Glomerular visceral epithelial cell (primary cell): ENCODE data around the gene SAMHD1.
A peak's percentile ranks its signal among the peaks of the same experiment; 100 is the strongest.
"Not testable (repeated sequence)": the region's sequence is repeated elsewhere in the genome, so short reads cannot be mapped to it uniquely, and the experiment has no call there.

ENCODE experiments used
- DNase-seq: peaks from one replicate; pipeline ENCODE4 v3.0.0-alpha.2; 2016; ENCODE audit errors: extremely low spot score

SAMHD1 gene

GRCh38 chr20:36951198-36951978, at the start of gene SAMHD1:
TSS of gene SAMHD1 (minus strand) at chr20:36951708. CDS start at chr20:36951643, 65 bp downstream.
- DNase-seq = peak; percentile 100

DNA sequence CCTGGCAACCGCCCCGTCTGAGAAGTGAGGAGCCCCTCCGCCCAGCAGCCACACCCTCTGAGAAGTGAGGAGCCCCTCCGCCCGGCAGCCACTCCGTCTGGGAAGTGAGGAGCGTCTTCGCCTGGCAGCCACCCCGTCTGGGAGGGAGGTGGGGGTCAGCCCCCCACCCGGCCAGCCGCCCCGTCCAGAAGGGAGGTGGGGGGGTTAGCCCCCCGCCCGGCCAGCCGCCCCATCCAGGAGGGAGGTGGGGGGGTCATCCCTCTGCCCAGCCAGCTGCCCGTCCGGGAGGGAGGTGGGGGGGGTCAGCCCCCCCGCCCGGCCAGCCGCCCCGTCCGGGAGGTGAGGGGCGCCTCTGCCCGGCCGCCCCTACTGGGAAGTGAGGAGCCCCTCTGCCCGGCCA, 48.7 kb upstream of the SAMHD1 start:
- not testable (repeated sequence) for DNase-seq

DNA sequence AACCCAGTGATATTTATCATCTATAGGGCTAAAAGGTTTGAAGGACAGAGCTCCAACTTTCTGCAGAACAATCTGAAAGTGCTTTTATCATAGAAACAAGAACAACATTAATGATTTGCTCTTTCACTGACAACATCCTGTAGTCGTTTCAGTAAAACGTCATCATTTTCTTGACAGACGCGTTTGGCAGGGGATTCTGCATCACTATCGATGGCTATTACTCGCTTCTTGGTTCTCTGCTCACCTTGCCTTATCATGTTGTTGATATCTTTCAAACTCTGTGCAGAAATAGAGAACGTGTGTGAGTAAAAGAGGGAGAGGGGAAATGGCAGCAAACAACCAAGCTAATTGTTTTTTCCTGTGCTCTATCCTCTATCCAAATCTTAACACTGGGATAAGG, 47.1 kb upstream of the SAMHD1 start:
- DNase-seq = no peak

- no peak for DNase-seq
Observed at GRCh38 chr20:36997121-36997520, 45.6 kb upstream of the SAMHD1 start.

GRCh38 chr20:36994221-36994620, 42.7 kb upstream of the SAMHD1 start:
- DNase-seq = not testable (repeated sequence)

GRCh38 chr20:36992802-36993334, 41.4 kb upstream of the SAMHD1 start:
- no peak for DNase-seq

DNA sequence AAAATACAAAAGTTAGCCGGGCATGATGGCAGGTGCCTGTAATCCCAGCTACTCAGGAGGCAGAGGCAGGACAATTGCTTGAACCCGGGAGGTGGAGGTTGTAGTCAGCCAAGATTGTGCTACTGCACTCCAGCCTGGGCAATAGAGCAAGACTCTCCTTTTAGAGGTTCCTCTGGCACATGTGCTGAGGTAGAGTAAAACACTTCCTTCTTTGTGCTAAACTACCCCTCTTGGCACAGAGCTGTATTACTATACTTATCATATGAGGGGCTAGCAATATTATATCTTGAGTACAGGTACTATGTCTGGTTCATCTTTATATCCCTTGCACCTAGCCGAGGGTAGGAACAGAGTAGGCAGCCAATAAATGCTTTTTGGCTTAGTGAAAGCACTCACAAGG, 40.2 kb upstream of the SAMHD1 start:
- no peak for DNase-seq

GRCh38 chr20:36989797-36990196, 38.3 kb upstream of the SAMHD1 start:
- no peak for DNase-seq

DNA sequence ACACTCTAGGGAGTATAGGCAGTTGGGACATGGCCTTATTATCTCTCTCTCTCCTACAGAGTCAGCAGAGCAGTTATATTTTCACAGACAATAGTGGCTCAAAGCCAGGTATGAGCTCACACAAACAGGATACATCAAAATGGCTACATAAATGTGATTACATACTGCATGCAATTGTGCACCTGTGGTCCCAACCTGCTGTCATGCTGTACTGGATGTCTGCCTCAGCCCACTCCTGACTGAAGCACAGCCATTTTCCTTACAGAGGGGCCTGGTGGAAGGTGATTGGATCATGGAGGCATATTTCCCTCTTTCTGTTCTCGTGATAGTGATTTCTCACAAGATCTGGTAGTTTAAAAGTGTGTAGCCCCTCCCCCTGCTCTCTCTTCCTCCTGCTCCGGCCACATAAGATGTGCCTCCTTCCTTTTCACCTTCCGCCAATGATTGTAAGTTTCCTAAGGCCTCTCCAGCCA, 37.0 kb upstream of the SAMHD1 start:
- DNase-seq = peak; percentile 31

DNA sequence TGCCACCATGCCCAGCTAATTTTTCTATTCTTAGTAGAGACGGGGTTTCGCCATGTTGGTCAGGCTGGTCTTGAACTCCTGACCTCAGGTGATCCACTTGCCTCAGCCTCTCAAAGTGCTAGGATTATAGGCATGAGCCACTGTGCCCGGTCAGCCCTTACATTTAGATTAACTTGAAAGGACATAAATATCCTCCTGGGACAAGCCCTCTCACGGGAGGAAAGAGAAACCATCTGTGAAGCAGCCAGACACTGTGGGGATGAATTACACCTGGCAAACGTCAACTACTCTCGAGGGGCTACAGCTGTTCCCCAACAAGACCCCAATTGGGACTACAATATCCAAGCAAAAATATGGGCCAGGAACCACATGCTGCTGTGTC, 32.7 kb upstream of the SAMHD1 start:
- DNase-seq = no peak

GRCh38 chr20:36975099-36975818, 23.8 kb upstream of the SAMHD1 start:
- DNase-seq = no peak

GRCh38 chr20:36974660-36975059, 23.2 kb upstream of the SAMHD1 start:
- DNase-seq = no peak

- DNase-seq = no peak
Observed at GRCh38 chr20:36971103-36971502, 19.6 kb upstream of the SAMHD1 start.

DNA sequence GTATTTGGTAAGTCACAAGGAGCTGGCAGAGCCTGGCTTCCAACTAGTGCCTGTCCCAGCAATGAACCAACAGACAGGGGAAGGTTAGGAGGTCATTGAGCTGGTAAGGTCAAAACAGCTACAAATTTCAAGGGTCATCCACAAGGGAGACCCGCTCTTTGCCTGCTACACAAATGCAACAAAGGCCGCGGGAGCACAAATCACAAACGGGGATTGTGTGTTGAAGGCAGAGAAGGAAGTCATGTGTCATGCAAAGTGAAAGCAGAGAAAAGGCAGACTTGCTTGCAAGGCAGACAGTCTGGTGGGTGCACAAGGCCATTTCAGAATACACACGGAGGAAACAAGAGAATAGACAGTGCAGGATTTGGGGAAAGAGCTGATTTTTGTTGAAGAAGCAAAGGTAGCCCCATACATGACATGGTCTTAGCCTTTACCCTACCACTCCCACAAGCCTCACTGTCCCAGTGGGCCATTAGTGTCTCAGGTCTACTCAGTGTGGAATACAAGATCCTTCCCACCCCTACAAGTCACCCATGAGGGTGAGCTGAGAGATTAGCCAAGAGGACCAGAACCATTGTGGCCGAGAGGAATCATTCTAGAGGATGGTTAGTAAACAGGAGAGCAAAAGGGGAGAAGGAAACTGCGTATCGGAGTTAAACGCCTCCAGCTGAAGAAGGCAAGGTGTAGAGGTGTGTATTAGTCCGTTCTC, 18.1 kb upstream of the SAMHD1 start:
- no peak for DNase-seq

DNA sequence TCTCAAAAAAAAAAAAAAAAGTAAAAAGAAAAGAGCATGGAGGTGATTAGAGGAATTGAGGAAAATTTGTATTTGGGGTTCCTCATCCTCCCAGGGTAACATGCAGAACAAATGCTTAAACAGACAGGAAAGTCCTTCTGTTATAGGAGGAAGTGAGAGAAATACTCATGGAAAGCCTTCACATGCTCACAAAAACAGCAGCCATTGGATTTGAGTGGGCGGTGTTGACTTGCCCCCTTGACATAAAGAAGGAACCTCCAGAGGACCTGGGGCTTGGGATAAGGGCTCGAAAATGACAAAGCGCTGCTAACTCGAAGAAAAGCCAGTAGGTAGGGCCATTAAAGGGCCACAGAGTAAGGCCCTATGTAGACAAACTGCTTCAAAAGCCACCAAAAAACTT, 17.5 kb upstream of the SAMHD1 start:
- no peak for DNase-seq

DNA sequence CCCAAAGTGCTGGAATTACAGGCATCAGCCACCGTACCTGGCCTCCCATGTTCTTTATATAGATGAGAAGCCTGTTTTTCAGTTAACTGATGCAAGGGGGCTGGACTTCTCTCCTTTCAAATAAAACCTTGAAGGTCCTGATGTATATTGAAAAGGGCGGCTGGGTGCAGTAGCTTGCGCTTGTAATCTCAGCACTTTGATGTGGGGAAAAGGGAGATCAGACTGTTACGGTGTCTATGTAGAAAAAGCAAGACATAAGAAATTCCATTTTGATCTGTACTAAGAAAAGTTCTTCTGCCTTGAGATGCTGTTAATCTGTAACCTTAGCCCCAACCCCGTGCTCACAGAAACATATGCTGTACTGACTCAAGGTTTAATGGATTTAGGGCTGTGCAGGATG, 16.1 kb upstream of the SAMHD1 start:
- DNase-seq = no peak

- DNase-seq = not testable (repeated sequence)
Observed at GRCh38 chr20:36966965-36967364, 15.5 kb upstream of the SAMHD1 start.

DNA sequence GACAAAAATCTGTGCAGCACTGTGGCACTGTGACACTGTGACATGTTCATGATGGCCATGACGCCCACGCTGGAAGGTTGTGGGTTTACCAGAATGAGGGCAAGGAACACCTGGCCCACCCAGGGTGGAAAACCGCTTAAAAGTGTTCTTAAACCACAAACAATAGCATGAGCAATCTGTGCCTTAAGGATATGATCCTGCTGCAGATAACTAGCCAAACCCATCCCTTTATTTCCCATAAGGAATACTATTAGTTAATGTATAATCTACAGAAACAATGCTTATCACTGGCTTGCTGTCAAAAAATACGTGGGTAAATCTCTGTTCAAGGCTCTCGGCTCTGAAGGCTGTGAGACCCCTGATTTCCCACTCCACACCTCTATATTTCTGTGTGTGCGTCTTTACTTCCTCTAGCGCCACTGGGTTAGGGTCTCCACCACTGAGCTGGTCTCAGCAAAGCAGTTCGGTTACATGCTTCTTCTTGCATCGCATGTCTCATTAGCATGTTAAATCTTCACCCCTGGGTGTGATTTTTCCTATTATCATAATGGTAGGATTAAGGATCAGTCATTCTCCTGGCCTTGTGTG, 10.9 kb upstream of the SAMHD1 start:
- DNase-seq = not testable (repeated sequence)

DNA sequence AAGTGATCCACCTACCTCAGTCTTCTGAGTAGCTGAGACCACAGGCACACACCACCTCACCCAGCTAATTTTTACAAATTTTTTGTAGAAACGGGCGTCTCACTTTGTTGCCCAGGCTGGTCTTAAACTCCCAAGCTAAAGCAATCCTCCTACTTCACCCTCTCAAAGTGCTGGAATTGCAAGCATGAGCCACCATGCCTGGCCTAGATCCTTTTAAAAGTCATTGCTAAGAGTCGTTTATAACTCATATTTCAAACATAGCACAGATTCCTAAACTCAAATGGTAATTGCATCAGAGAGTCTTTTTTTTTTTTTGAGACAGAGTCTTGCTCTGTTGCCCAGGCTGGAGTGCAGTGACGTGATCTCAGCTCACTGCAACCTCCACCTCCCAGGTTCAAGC, 7.7 kb upstream of the SAMHD1 start:
- no peak for DNase-seq

DNA sequence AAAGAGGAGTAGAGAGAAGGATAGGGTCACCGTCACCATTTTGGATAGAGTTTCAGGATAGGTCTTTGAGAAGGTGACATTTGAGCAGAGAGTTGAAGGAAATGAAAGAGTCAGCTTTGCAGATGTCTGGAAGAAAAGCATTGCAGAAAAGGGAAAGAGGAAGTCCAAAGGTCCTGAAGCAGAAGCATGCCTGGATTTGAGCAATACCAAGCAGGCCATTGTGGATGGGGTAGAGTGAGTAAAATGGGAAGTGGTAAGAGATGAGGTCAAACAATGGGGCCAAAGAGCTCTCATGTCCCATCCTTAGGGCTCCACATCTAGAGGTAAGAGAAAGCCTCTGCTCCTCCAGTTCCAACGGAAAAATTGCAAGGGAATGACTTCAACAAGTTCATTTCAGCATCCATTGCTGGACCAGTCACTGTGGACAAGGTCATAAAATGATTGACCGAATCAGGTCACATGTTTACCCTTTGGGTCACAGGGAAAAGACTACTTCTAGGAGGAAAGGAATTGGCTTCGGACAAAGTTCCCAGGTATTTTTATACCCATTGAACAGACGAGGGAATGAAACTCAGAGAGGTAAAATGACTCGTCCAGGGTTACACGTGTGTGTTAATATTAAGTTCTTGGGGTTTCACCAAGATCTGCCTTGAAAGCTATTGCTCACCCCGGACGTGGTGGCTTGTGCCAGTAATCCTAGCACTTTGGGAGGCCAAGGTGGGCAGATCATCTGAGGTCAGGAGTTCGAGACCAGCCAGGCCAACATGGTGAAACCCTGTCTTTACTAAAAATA, 6.6 kb upstream of the SAMHD1 start:
- no peak for DNase-seq

DNA sequence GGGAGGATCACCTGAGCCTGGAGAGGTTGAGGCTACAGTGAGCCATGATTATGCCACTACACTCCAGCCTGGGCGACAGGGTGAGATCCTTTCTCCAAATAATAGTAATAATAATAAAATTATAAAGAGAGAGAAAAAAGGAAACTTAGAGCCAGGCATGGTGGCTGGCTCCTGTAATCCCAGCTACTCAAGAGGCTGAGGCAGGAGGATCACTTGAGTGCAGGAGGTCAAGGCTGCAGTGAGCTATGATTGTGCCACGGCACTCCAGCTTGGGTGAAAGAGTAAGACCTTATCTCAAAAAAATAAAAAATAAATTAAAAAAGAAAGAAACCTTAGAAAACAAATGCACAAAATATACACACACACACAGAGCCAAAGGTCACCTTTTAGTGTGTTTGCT, 5.2 kb upstream of the SAMHD1 start:
- no peak for DNase-seq
